PC-3 (cell line): ENCODE results near the gene MAGI2. TPM values are rescaled to one million over a fixed set of nuclear protein-coding genes. Genes with fewer than 3 reads are reported as not detected.

ENCODE experiments used
- ATAC-seq: fragments of 200-7000 bp; cut with Tn5 transposase; 2 replicates; pipeline ENCODE4 v1.9.1; 2020; ENCODE audit warnings: mild to moderate bottlenecking, moderate library complexity
- BruUV-seq: library from RNA; stranded (reverse); fragments of 400-500 nt; replicated peaks from 2 replicates; lab custom pipeline; 2021; lab: Mats Ljungman, UMichigan
- CTCF ChIA-PET: fragments of 300-600 bp; sonication (Branson Sonifier 250); formaldehyde crosslinking; loops from one replicate; lab custom pipeline; 2022; ENCODE audit warnings: antibody characterized with exemption; lab: Charles Lee
- POLR2A ChIA-PET: fragments of 300-600 bp; sonication (Branson Sonifier 250); formaldehyde crosslinking; loops from one replicate; lab custom pipeline; 2022; ENCODE audit warnings: antibody characterized with exemption; ENCODE audit not compliant: unreplicated experiment; lab: Charles Lee
- DNase-seq: peaks from one replicate; pipeline ENCODE4 v3.0.0-alpha.2; 2015
- H2AFZ ChIP-seq: fragments of 300-600 bp; sonication (generic); 2 replicates; pipeline ENCODE4 v1.6.0; 2016; ENCODE audit warnings: antibody characterized with exemption, low read length
- H3F3A ChIP-seq: fragments of 300-600 bp; sonication (generic); one replicate; pipeline ENCODE4 v1.6.0; 2017; ENCODE audit warnings: antibody characterized with exemption, low read length, control low read depth, mild to moderate bottlenecking; ENCODE audit not compliant: unreplicated experiment
- H3K27ac ChIP-seq: fragments of 300-600 bp; sonication (generic); 2 replicates; pipeline ENCODE4 v1.5.1; 2016; ENCODE audit warnings: mild to moderate bottlenecking, low read length
- H3K27me3 ChIP-seq: fragments of 300-600 bp; sonication (generic); 2 replicates; pipeline ENCODE4 v1.6.1; 2016; ENCODE audit warnings: low read length, mixed read lengths
- H3K36me3 ChIP-seq: fragments of 300-600 bp; sonication (generic); 2 replicates; pipeline ENCODE4 v1.6.1; 2016; ENCODE audit warnings: low read depth, mixed run types, low read length, mixed read lengths
- H3K4me1 ChIP-seq: fragments of 300-600 bp; sonication (generic); 2 replicates; pipeline ENCODE4 v1.5.1; 2016; ENCODE audit warnings: low read length; ENCODE audit not compliant: insufficient read depth
- H3K4me2 ChIP-seq: fragments of 300-600 bp; sonication (generic); 2 replicates; pipeline ENCODE4 v1.6.0; 2016; ENCODE audit warnings: low read length
- H3K4me3 ChIP-seq: fragments of 300-600 bp; sonication (generic); 2 replicates; pipeline ENCODE4 v1.5.1; 2016; ENCODE audit warnings: mild to moderate bottlenecking, low read length, mixed read lengths
- H3K79me2 ChIP-seq: fragments of 300-600 bp; sonication (generic); 2 replicates; pipeline ENCODE4 v1.6.1; 2017; ENCODE audit warnings: low read length, mixed read lengths
- H3K9ac ChIP-seq: fragments of 300-600 bp; sonication (generic); 2 replicates; pipeline ENCODE4 v1.6.0; 2016; ENCODE audit warnings: mild to moderate bottlenecking, low read length
- H3K9me2 ChIP-seq: fragments of 300-600 bp; sonication (generic); replicated peaks from 2 replicates; pipeline ENCODE4 v1.6.1; 2016; ENCODE audit warnings: mixed run types, low read length, mixed read lengths
- H3K9me3 ChIP-seq: fragments of 300-600 bp; sonication (generic); 2 replicates; pipeline ENCODE4 v1.6.1; 2016; ENCODE audit warnings: low read length, mixed read lengths
- H4K20me1 ChIP-seq: fragments of 300-600 bp; sonication (generic); 2 replicates; pipeline ENCODE4 v1.6.1; 2016; ENCODE audit warnings: low read length, mixed read lengths
- CTCF ChIP-seq: fragments of 300-600 bp; sonication (generic); conservative IDR thresholded peaks from 2 replicates; pipeline ENCODE4 v1.5.1; 2017; ENCODE audit warnings: antibody characterized with exemption, low read depth, mild to moderate bottlenecking, low read length
- EZH2 ChIP-seq: fragments of 300-600 bp; sonication (generic); IDR thresholded peaks from one replicate; pipeline ENCODE4 v1.6.1; 2017; ENCODE audit warnings: antibody characterized with exemption, mild to moderate bottlenecking, low read length; ENCODE audit not compliant: unreplicated experiment
- EZH2phosphoT487 ChIP-seq: fragments of 300-600 bp; sonication (generic); IDR thresholded peaks from 2 replicates; pipeline ENCODE4 v1.6.1; 2018; ENCODE audit warnings: mild to moderate bottlenecking, antibody characterized with exemption, low read length, borderline replicate concordance
- intact Hi-C: fragments of 100-400 bp; cut with micrococcal nuclease; formaldehyde crosslinking; loops from 2 replicates; pipeline ENCODE4 v1.9.0; 2023
- total RNA-seq: library from RNA; depleted of rRNA; stranded (reverse); fragments of >200 nt; gene quantifications from 2 replicates; pipeline ENCODE4 v1.2.3, GENCODE V29; 2014

The MAGI2 gene
- total RNA-seq, 1 experiment from 2014 or later: not detected

DNA sequence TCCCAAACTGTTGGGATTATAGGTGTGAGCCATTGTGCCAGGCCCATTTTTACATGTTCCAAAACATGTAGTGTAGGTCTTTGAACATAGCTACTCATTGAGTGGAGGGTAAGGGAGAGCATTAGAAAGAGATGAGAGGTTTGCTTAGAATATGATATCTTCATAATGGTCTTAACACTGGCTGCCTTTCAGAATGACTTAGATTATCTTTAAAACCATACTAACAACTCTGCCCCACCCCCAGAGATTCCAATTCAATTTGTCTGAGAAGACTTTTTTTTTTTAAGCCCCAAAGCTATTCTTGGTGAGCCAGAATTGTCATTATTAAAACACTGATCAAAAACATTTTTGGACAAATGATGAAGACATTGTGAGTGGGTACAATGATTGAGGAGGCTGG is 1486.0 kb downstream of the MAGI2 start:
- no peaks in the 10 kb centered on the region for H3F3A ChIP-seq
- H3K9me3 ChIP-seq: no peaks in the 10 kb centered on the region
- no peak overlapping the region for H2AFZ ChIP-seq
- no peak overlapping the region for H3K27ac ChIP-seq
- ChIA-PET CTCF (no interaction called here), POLR2A (no interaction called here)
- no peak for TF ChIP-seq EZH2phosphoT487
- TF ChIP-seq CTCF: no peak
- TF ChIP-seq EZH2: no peak
- H3K4me1 ChIP-seq: no peaks in the 10 kb centered on the region
- H4K20me1 ChIP-seq: no peaks in the 10 kb centered on the region
- no peaks in the 10 kb centered on the region for H3K36me3 ChIP-seq
- no peaks in the 10 kb centered on the region for H3K27me3 ChIP-seq
- no peak overlapping the region for H3K9ac ChIP-seq
- no peak for ATAC-seq
- no peak overlapping the region for H3K4me2 ChIP-seq
- no peak for DNase-seq
- H3K4me3 ChIP-seq: no peak overlapping the region
- no peaks in the 10 kb centered on the region for H3K9me2 ChIP-seq
- no TSS peak for BruUV-seq
- intact Hi-C loops: no loop called here
- H3K79me2 ChIP-seq: no peaks in the 10 kb centered on the region
